PC-3 (cell line): ENCODE data around the gene SLC19A1.

Source experiments
- CTCF ChIP-seq: fragments of 300-600 bp; sonication (generic); conservative IDR thresholded peaks from 2 replicates; pipeline ENCODE4 v1.5.1; 2017; ENCODE audit warnings: antibody characterized with exemption, low read depth, mild to moderate bottlenecking, low read length
- EZH2 ChIP-seq: fragments of 300-600 bp; sonication (generic); IDR thresholded peaks from one replicate; pipeline ENCODE4 v1.6.1; 2017; ENCODE audit warnings: antibody characterized with exemption, mild to moderate bottlenecking, low read length; ENCODE audit not compliant: unreplicated experiment
- EZH2phosphoT487 ChIP-seq: fragments of 300-600 bp; sonication (generic); IDR thresholded peaks from 2 replicates; pipeline ENCODE4 v1.6.1; 2018; ENCODE audit warnings: mild to moderate bottlenecking, antibody characterized with exemption, low read length, borderline replicate concordance

- TF ChIP-seq CTCF (no peak), EZH2 (no peak), EZH2phosphoT487 (no peak)
Observed at GRCh38 chr21:45513003-45513717, 29.1 kb downstream of the SLC19A1 start.
